NCI-H1048 (cell line): ENCODE results near the gene MYL10.

Source experiments
- DNase-seq: peaks from one replicate; lab custom pipeline; 2025; lab: John Stamatoyannopoulos, UW

Gene MYL10

DNA sequence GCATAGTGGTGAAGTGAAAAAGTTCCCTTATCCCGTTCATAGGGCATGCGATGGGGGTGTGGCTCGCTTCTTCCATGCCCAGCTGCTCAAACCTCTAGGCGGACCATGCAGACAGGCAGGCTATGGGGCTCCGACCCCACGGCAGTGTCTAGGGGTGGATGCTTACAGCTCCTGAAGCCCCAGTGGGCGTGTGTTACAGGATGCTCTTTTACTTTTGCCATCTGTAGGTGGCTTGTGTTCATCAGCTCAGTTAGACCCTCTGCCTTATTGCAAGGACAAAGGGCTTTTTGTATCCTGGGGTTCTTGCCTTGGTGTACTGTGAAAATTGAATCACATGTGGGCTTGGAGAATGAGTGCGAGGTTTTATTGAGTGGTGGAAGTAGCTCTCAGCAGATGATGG is at the start of gene MYL10:
MYL10 (minus strand) TSS at position 126 of the 400 bp plus-strand sequence. CDS start 178 bp downstream, outside the sequence.
- no peak for DNase-seq

DNA sequence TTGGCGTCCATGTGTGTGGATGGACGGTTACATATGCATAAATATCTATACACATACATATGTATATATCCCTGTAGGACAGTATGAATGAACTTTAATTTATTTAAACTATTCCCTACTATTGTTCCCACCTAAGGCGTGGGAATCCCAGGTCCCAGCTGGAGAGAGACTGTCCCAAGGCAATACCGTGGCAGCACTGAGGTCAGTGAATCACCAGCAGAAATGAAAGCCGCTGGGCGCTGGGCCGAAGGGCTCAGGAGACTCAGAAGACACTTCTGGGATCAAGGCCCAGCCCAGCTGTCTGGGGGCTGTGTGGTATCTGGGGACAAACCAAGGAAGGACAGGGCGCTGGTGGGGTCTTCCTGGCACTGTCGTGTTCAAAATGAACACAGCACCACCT is 49.6 kb upstream of the MYL10 start:
- no peak for DNase-seq

- DNase-seq, result no peak
Measured at GRCh38 chr7:101677797-101678479, 48.8 kb upstream of the MYL10 start.

DNA sequence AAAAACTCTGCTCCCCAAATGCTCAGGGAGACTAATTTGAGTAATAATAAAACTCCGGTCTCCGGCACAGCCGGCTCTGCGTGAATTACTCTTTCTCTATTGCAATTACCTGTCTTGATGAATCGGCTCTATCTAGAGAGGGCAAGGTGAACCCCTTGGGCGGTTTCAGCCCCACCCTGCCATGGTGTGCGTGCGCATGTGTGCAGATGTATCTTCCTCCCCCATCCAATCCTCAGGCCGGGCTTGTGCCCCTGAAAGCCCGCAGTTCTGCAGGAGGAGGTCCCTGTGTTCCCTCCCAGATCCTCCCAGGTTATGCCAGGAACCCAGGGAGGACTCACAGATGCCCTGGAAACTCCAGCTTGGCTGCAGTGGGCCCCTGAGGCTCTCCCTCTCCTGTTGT is 48.3 kb upstream of the MYL10 start:
- DNase-seq, result no peak

- DNase-seq, result no peak
Measured at GRCh38 chr7:101676956-101677355, 47.9 kb upstream of the MYL10 start.

GRCh38 chr7:101676062-101676598 is 47.0 kb upstream of the MYL10 start:
- DNase-seq, result no peak

GRCh38 chr7:101674439-101674838 is 45.3 kb upstream of the MYL10 start:
- DNase-seq, result no peak

DNA sequence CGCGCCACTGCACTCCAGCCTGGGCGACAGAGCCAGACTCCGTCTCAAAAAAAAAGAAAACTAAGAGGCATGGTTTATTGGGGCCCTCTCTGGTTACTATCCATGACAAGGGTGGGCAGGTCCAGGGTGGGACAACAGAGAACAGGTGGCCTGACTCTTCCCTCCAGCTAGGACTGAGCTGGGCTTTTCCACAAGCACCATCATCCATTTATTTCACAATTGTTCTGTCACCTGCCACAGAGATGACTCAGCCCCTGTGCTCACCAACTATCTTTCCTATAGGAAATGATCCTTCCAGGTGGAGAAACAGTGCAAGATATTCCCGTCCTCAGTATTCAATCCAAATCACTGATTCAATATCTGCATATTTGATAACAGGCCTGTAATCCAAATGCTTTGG is 44.9 kb upstream of the MYL10 start:
- DNase-seq, result no peak

- no peak for DNase-seq
Measured at GRCh38 chr7:101673315-101673714, 44.2 kb upstream of the MYL10 start.

DNA sequence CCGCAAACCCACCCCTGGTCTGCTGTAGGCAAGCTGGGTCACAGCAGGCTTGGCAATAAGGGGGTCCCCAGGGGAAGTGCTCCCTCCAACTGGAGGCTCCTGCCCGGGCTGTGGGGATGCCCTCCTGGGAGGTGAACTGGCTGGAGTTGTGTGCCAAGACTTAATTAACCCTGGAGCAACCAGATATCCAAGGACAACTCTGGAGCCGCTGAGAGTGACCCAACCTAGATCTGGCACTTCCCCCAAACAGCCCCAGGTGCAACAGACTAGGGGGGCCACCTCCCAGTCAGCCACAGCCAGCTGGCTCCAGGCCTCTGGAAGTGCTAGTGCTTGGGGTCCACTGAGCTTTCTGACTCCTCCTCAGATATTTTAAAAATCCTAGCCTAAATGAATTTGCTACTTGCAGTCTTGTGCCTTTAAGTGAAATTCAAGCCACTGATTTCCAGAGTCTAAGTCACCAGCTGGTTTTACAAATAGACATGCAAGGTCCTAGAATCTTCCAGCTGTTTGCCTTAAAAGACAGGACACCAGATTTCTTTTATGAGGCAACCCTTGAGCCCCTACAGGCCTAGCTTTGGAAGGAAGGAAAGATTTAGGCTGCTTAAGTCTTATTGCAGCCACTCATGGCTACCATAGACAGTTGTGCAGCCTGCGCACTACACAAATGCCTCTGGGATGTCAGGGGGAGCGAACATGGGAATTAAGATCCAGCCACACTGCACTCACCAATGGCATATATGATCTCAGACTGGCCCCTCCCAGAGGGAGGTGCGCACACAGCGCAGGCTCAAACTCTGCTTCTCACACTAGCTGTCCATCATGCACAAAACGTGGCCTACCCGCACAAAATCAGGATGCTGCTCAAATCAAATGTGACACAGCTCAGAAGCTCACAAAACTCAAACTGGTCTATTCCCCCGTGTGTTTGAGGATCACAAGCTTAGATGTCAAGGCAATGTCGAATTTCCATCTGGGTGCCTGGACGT is 42.6 kb upstream of the MYL10 start:
- DNase-seq, result no peak

DNA sequence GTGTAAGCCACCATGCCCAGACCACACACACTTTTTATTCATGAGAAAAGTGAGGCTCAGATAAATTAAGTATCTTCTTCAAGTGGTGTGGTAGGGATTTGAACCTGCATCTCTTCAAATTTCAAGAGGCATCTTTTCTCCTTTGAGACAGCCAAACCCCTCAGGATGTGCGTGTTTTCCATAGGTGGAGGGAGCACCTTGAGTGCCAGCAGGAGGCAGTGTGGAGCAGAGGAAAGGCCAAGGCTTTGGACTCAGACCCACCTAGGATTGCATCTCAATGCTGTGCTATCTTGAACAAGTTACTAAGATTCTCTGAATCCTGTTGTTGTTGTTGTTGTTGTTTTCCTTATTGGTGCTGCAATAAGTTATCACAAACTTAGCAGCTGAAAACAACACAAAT is 40.2 kb upstream of the MYL10 start:
- no peak for DNase-seq

- no peak for DNase-seq
Measured at GRCh38 chr7:101668726-101669125, 39.6 kb upstream of the MYL10 start.

DNA sequence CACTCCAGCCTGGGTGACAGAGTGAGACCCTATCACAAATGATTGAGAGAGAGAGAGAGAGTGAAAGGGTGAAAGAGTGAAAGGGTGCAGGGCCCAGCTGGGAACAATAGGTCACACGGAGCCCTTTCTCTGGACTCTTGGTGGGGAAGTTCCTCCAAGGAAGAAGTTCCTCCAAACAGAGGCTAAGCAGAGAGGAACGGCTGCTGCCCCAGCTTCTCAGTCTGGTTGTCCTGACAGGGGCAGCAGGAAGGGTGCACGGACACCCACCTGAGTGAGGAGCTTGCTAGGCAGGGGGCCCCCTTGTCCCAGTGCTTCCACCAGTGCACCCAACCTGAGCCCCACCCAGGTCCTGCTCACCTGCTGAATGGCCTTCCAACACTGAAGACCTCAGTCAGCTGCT is 38.8 kb upstream of the MYL10 start:
- no peak for DNase-seq

DNA sequence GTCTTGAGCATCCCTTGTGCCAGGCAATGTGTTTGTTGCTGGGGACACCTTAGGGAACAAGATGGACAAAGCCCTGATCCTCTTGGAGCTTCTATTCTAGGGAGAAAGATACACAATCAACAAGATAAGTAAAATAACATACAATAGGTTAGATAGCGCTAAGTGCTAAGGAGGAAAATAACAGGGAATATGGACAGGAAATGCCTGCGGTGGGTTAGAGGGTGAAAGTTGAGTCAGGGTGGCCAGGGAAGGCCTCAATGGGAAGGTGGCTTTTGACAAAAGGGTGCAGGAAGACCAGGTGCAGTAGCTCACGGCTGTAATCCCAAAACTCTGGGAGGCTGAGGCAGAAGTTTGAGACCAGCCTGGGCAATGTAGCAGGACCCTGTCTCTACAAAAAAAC is 38.3 kb upstream of the MYL10 start:
- DNase-seq, result no peak

DNA sequence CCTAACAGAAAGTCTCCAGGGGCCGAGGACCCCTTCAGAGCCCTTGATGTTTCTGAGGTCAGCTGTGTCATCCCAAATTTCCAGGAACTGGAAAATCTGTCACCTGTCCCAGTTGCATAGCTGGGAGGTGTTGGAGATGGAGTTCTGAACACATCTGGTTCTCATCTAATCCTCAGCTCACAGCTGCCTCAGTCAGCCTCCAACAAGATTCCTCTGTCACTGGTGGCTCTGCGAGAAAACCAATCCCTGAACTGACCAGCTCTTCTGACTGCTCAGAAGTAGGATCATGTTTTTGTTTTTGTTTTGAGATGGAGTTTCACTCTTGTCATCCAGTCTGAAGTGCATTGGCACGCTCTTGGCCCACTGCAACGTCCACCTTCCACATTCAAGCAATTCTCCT is 37.6 kb upstream of the MYL10 start:
- DNase-seq, result no peak

DNA sequence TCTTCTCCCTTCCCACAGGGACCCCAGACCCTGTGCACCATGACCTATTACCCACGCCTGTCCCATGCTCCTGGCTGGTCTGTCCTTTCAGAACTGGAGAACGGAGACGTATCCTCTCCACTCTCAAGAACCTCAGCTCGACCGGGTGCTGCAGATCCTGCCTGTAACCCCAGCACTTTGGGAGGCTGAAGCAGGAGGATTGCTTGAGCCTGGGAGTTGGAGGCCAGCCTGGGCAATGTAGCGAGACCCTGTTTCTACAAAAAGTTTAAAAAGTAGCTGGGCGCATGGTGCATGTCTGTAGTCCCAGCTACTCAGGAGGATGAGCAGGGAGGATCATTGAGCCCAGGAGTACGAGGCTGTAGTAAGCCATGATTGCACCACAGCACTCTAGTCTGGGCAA is 37.2 kb upstream of the MYL10 start:
- no peak for DNase-seq

DNA sequence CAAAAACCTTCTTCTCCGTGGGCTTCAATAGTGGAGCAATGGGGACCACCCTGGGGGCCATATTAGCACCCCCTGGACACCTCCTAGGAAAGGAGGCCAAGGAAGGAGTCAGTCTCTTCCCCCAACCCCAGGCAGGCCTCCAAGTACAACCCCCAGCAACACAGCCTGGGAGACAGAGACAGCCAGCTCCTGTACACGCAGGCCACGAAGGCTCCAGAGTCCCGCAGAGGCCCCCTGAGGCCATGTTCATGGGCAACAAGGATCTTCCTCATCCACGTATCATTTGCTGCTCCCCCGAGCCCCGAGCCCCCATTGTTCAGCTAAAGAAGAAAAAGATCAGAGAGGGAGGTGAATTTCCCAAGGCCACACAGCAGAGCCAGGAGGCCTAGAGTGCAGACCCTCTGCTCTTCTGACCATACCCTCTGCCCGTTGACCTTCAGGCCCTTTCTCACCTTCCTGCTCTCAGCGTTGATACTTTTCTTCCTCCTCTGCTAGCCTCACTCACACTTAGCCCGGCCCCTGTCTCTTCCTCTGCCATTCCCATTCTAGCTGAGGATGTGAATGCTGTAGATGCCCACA is 35.9 kb upstream of the MYL10 start:
- DNase-seq, result no peak

GRCh38 chr7:101664436-101664835 is 35.3 kb upstream of the MYL10 start:
- no peak for DNase-seq

DNA sequence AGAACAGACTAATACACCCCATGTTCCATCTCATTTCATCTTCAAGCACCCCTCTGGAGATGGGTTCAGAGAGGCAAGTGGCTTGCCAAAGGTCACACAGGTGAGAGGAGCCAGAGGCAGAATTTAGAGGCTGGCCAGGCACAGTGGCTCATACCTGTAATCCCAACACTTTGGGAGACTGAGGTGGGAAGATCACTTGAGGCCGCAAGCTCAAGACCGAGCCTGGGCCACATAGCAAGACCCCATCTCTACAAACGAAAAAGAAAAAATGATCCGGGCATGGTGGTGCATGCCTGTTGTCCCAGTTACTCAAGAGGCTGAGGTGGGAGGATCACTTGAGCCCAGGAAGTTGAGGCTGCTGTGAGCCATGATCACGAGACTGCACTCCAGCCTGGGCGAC is 34.7 kb upstream of the MYL10 start:
- no peak for DNase-seq

- DNase-seq, result no peak
Measured at GRCh38 chr7:101662447-101662998, 33.4 kb upstream of the MYL10 start.

DNA sequence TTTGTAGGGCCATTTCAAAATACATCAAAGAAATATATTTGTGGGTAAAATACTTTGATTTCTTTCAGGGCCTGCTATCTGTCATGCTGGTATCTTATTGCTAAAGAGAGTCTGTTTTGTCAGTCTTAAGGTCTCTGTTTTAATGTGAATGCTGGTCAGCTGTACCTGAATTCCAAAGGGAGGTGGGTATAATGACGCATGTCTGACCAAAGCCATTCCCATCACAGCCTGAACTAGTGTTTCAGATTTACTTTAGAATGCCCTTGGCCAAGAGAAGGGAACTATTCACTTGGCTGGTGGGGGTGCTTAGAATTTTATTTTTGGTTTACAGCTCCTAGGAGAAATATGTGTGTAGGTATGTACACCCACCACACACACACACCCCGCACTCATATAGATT is 30.6 kb upstream of the MYL10 start:
- no peak for DNase-seq

GRCh38 chr7:101657171-101657570 is 28.1 kb upstream of the MYL10 start:
- no peak for DNase-seq
